Measurements from ENCODE around the gene FASTKD2.

Gene FASTKD2

DNA sequence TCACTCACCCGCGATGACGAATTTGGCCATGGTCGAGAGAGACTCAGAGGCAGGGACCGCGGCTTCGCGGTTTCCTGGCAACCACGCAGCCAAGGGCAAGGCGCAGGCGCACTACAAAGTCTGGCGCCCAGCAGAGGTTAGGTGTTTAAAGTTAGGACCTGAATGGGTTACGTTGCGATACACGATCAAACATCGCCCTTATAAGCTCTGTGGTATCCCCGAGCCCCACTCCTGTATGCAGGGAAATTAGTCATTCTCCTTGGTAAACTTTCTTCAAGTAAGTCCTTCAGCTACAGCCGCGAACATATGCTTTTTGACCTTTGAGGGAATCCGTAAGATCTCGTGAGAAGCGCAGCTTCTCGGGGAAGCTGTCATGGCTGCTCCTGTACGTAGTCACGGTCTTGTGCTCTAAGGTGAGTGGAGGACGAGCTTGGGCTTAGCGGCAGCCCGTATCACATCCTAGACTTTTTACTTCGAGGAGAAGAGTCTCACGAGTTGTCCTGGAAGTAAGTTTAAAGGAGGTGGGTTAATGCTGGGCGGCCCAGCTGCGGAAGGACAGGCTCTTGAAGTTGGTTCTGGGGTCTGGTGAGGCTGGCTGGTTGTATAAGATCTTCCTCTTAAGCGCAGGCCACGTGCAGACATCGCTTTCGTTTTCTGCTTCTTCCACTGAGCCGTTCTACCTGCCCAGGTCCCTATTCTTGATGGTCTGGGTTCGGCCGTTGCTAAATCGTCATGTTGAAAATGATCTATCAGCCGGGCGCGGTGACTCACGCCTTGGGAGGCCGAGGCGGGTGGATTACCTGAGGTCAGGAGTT, at the start of gene FASTKD2, which contains the start of gene MDH1B:
TSS of gene FASTKD2 (plus strand) at position 365 of the 815 bp plus-strand sequence. CDS start 1,088 bp downstream, outside the sequence.
TSS of gene MDH1B (minus strand) at position 87 of the 815 bp plus-strand sequence. CDS start at position 30, 57 bp downstream.
- peak within 1 kb of the TSS; percentile 94 for H3K4me3 ChIP-seq (ENCODE audit: low read depth, low read length)

DNA sequence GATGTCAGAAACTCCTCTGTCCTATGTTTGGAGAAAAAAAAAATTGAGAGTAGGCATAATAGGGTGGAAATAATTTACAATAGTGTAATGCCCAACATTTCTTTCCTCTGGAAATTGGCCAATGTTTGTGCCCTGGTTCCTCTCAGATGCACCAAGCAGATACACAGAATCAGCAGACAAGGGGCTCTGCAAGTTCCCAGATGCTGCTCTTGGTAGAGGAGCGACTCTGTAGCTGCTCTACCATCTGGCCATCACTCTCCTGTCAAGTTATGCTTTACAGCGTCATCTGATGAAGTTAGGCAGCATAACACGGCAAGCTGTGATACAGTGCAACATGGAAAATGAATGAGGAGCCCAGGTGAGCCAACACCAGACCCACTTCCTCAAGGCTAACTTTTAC, 48.8 kb upstream of the FASTKD2 start:
- TF ChIP-seq, protein P1, sequence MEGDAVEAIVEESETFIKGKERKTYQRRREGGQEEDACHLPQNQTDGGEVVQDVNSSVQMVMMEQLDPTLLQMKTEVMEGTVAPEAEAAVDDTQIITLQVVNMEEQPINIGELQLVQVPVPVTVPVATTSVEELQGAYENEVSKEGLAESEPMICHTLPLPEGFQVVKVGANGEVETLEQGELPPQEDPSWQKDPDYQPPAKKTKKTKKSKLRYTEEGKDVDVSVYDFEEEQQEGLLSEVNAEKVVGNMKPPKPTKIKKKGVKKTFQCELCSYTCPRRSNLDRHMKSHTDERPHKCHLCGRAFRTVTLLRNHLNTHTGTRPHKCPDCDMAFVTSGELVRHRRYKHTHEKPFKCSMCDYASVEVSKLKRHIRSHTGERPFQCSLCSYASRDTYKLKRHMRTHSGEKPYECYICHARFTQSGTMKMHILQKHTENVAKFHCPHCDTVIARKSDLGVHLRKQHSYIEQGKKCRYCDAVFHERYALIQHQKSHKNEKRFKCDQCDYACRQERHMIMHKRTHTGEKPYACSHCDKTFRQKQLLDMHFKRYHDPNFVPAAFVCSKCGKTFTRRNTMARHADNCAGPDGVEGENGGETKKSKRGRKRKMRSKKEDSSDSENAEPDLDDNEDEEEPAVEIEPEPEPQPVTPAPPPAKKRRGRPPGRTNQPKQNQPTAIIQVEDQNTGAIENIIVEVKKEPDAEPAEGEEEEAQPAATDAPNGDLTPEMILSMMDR (IDR thresholded peaks at IDR 0.05; ENCODE audit: low read depth, low read length) = no peak
- no peak overlapping the region for H3K4me3 ChIP-seq (ENCODE audit: low read depth, low read length)

More for the DNA sequence above, at the start of gene FASTKD2, which contains the start of gene MDH1B:
- TF ChIP-seq, protein P1 (IDR thresholded peaks at IDR 0.05; ENCODE audit: low read depth, low read length) = no peak

DNA sequence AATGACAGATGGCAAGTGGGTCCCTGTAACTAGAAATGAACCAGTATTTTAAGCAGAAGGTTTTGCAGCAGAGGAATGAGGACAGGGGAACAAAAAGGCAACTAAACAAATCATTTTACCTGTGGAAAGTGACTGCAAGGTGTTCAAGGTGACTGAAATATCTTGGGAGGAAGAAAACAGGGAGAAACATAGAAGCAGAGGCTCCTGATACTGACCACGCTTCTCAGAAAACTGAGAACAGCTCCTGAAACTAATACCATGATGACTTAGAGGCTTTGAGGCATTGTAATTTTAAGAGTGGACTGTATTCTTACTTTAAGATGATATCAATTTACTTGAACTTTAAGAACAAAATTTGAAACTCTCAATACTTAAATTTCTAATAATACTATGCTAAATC, 47.1 kb upstream of the FASTKD2 start, which contains the start of gene DYTN:
TSS of gene DYTN (minus strand) at position 101 of the 400 bp plus-strand sequence. CDS start 117 bp downstream, outside the sequence.
- TF ChIP-seq, protein P1 (IDR thresholded peaks at IDR 0.05; ENCODE audit: low read depth, low read length) = no peak
- no peak within 1 kb of the TSS for H3K4me3 ChIP-seq (ENCODE audit: low read depth, low read length)

DNA sequence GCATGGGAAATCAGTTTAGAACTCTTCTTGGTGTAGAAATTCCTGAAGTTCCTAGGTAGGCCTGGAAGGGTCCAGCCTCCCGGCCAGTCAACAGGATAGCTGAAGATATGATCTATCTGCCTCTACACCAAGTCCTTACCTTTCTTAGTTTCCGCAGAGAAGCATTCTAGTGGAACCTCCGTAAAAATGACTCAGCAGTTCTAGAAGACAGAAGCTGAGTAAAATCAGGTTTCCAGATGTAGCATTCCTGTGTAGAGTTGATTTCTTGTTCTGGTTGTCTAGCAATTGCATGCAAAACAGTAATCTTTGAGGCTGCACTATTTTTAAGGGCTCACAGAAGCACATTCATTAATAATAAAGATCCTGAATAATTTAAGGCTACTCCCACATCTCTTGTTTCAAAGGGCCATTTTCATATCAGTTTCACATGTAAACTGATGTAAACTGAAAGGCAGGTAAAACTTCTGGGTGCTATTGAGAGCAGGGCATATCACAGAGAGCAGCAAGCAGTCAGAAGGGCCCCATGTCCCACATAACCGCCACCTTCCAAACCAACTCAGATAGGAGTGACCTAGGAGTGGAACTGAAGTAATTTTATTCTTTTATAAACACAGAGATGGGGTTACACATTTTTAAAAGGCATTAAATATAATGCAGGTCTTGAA, 44.0 kb upstream of the FASTKD2 start:
- TF ChIP-seq, protein P1 (IDR thresholded peaks at IDR 0.05; ENCODE audit: low read depth, low read length) = no peak
- H3K4me3 ChIP-seq (ENCODE audit: low read depth, low read length) = no peak overlapping the region

DNA sequence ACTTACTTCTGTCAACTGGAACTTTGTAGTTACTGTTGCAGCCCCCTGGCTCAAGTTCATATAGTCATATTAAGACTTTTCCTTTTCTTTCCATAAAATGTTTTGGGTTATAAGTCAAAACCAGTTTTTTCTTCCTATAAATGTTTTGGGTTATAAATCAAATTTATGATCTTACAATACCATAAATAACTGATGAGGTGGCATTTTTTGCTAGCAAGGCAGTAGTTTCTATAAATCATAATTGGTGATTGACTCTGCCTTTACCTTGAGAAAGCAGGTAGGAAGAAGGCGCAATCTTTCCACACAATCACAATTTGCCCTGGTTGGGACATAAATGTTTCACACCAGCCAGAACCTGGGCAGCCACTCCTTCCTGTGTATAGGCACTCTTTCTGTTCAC, 42.1 kb upstream of the FASTKD2 start:
- TF ChIP-seq, protein P1 (IDR thresholded peaks at IDR 0.05; ENCODE audit: low read depth, low read length) = no peak
- no peak overlapping the region for H3K4me3 ChIP-seq (ENCODE audit: low read depth, low read length)

DNA sequence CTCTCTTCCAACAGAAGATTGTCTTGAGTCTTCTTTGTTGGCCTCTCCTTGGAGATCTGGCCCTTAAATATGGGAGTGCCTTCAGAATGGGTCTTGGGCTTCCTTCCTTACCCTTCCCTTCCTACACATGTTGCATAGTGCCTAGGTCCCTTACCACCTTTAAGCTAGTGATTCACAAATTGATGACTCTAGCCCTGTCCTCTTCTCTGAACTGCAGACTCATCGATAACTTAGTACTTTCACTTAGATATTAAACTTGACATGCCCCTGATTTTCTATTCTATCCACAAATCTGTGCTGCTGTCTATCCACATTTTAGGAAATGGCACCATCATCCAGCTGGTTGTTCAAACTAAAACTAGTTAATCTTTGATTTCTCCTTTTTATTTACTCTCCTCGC, 38.1 kb upstream of the FASTKD2 start:
- TF ChIP-seq, protein P1 (IDR thresholded peaks at IDR 0.05; ENCODE audit: low read depth, low read length) = no peak
- H3K4me3 ChIP-seq (ENCODE audit: low read depth, low read length) = no peak overlapping the region
